Activated CD4-positive, alpha-beta T cell treated with anti-CD3 and anti-CD28 coated beads for 48 hours (primary cell): Measurements from ENCODE around the gene AKAP6.
"Not testable (repeated sequence)": the region's sequence is repeated elsewhere in the genome, so short reads cannot be mapped to it uniquely, and the experiment has no call there.

Source experiments
- DNase-seq: peaks from one replicate; pipeline ENCODE4 v3.0.0-alpha.2; 2020

The AKAP6 gene

GRCh38 chr14:32545506-32546210 lies 216.6 kb downstream of the AKAP6 start:
- no peak for DNase-seq

DNA sequence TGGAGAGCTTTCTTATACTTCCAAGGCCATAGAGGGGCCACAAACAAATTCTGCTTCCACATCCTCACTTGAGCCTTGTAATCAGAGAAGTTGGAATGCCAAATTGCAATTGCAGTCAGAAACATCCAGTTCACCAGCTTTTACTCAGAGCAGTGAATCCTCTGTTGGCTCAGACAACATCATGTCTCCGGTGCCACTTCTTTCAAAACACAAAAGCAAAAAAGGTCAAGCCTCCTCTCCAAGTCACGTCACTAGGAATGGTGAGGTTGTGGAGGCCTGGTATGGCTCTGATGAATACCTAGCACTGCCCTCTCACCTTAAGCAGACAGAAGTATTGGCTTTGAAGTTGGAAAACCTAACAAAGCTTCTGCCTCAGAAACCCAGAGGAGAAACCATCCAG lies 217.1 kb downstream of the AKAP6 start:
- DNase-seq = no peak

DNA sequence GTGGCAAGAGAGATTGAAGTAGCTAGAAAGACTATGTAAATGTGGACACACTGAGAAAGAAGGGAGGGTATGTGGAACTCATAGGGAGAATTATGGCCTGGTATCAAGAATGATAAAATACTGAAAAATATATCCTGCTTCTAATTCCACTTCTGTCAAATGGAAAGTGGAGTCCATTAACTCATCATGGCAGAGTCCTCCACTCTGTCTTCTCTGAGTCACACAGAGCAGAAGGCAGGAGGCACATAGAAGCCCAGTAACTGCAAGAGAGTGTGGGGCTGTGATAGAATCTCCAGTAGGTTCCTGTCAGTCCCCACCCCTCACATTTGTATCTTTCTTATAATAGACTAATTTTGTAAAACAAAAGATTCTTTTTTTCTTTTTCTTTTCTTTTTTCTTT lies 223.7 kb downstream of the AKAP6 start:
- no peak for DNase-seq

DNA sequence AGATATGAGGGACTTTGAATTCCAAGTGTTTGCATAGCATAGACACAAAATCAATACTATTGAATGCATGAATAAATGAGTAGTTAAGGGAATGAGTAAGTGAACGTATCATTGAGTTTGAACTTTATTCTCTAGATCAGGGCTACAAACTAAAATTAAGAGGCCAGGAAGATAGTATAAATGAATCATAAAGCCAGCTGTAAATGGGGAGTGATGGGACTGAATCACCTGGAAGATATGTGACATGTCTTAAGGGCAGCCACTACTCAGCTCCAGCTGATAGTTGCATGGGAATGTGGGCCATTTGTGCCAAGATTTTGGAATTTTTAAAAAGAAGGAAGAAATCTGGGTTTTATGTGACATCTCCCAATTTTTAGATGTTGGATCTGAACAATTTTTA lies 229.9 kb downstream of the AKAP6 start:
- DNase-seq = no peak

GRCh38 chr14:32559590-32559989 lies 230.5 kb downstream of the AKAP6 start:
- DNase-seq = no peak

GRCh38 chr14:32560209-32560857 lies 231.2 kb downstream of the AKAP6 start:
- peak; percentile 41 for DNase-seq

DNA sequence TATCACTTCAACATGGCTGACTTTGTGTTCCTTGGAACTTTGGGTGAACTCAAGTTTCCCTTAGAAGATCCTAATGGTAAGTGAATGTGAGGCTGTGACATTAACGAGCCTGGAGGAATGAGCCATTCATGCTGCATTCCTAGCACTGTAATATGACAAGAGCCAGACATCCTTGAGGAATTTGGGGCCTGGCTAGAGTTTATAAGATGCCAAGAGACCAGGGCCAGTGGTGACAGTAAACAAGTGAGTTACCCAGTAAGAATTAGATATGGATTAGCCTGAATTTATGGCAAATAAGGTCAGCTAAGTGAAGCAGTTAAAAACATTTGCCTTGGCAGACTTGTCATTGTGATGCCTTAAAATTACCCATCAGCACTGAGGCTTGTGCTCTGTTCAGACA lies 232.4 kb downstream of the AKAP6 start:
- DNase-seq = no peak

DNA sequence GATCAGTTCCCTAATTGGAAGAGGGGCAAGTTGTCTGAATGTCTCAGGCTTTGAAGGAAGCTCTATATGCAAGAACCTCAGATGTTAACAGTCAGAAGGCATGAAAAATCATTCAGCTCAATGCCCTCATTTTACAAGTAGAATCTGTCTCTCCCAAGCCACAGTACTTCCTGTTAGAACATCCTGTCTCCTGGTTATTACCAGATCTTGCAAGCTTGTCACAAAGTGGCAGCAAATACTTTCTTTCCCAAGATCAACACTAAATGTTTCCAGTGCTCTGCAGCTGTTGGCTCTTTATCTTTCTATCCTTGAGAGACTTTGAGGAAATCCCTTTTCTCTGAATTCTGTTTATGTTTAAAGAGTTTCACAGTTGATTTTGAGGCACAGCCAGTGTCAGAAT lies 235.5 kb downstream of the AKAP6 start:
- no peak for DNase-seq

GRCh38 chr14:32565256-32565655 lies 236.2 kb downstream of the AKAP6 start:
- DNase-seq = no peak

GRCh38 chr14:32567543-32568384 lies 238.7 kb downstream of the AKAP6 start:
- DNase-seq = no peak

GRCh38 chr14:32571551-32571950 lies 242.5 kb downstream of the AKAP6 start:
- no peak for DNase-seq

DNA sequence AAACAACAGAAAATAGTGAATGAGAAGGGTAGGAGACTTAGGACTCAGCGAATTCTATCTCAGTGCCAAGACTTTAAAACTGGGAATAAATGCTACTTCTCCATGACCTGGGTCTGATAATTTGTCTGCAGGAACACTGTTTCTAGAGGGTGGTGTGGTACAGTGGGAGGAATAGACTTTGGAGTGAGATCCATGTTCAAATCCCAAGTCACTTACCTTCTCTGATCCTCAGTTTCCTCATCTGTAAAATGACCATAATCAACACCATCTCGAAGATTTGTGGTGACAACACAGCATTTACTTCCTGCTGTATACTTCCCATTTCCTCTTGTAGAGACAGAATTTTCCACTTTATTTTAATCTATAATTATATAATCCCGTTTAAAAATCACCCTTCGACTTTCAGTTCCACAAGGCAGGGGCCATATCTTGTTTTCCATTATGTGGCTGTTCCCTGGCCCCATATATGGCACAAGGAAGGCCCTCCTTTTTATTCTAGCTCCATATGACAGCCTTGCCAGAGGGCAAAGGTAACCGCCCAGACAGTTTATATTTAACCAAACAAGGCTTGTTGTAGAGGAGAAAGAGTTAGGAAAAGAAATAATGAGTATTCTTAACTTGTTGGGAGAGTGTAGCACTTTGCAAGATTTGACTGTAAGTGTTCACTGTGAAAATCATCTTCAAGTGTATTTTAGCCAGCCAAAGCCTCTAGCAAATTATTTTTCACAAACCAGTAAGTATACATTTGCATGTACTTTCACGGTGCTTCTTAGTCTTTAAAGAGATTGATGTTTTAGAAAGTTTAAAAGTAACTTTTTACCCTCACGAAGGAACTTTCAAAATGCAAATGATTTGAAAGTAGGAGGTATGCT lies 243.1 kb downstream of the AKAP6 start:
- no peak for DNase-seq

GRCh38 chr14:32572867-32573150 lies 243.7 kb downstream of the AKAP6 start:
- DNase-seq = no peak

DNA sequence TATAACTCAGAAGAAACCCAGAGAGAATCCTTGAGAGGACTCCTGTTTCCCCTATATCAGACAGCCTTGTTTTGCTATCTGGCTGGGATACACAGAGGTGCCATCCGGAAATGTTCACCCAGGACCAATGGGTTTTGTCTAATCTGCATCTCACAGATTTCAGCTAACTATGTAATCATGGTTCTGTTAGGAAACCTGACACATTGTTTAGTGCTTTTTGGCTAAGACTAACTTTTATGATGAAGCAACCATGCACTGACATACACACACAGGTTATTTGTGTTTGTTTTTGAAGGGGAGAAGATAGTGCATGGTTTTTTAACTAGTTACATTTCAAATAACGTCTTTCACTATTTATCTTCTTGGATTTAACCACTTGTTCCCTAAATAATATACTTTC lies 245.2 kb downstream of the AKAP6 start:
- no peak for DNase-seq

GRCh38 chr14:32576088-32576795 lies 247.1 kb downstream of the AKAP6 start:
- DNase-seq = peak; percentile 44

GRCh38 chr14:32576977-32577376 lies 247.9 kb downstream of the AKAP6 start:
- DNase-seq = no peak

GRCh38 chr14:32578181-32578580 lies 249.1 kb downstream of the AKAP6 start:
- DNase-seq = no peak

DNA sequence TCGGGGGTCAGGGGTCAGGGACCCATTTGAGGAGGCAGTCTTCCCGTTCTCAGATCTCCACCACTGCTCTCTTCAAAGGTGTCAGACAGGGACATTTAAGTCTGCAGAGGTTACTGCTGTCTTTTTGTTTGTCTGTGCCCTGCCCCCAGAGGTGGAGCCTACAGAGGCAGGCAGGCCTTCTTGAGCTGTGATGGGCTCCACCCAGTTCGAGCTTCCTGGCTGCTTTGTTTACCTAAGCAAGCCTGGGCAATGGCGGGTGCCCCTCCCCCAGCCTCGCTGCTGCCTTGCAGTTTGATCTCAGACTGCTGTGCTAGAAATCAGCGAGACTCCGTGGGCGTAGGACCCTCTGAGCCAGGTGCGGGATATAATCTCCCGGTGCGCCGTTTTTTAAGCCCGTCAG lies 254.3 kb downstream of the AKAP6 start:
- not testable (repeated sequence) for DNase-seq

- DNase-seq = no peak
Measured at GRCh38 chr14:32584079-32584478, 255.0 kb downstream of the AKAP6 start.

GRCh38 chr14:32587461-32587860 lies 258.4 kb downstream of the AKAP6 start:
- no peak for DNase-seq

DNA sequence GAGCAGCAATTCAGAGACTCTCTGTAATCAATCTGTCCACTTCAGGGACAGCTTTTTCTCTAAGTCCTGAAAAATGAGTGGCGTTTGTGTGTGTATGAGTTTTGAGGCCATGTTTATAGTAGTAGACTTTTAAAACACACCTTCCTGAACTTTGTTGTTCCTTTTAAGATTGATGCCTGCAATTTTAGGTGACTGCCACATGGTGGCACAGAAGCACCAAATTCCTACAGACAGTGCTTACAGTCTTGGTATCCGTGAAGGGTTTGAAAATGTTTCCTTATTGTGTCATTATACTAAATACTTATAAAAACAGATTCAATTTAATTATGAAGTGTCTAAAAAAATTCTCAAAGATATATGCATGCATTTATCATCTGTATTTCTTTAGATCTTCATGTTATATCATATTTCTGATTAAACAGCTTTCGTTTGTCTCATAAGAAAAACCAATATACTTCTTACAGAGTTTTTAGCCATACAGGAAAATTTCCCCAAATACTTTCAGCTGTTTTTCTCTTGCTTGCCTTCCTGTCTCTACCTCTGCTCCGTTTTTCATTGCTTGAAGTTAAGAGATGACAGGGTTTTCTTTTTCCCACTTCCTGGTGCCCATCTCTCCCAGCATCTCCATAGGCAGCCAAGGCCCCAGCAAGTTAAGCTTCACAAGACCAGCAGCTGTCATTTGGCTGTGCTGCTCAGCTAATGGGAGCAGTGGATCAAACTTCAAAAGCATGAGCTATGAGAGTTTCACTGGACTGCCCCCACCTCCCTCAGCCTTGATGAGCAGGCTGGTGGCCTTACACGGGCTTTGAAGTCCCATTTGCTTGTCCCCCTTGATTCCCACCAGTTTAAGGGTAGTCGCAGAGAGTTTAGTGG lies 259.6 kb downstream of the AKAP6 start:
- peak; percentile 6 for DNase-seq
